Stimulated activated CD8-positive, alpha-beta memory T cell treated with anti-CD3 and anti-CD28 coated beads, Interleukin-15, amount 100 ng/mL, for 4 hours (primary cell): ENCODE results near the gene UBE2I.

Experiments
- DNase-seq, 2 donors: peaks; one replicate each; pipeline ENCODE4 v3.0.0-alpha.2; 2020; ENCODE audit warnings: low read depth in 2 of 2

The UBE2I gene

DNA sequence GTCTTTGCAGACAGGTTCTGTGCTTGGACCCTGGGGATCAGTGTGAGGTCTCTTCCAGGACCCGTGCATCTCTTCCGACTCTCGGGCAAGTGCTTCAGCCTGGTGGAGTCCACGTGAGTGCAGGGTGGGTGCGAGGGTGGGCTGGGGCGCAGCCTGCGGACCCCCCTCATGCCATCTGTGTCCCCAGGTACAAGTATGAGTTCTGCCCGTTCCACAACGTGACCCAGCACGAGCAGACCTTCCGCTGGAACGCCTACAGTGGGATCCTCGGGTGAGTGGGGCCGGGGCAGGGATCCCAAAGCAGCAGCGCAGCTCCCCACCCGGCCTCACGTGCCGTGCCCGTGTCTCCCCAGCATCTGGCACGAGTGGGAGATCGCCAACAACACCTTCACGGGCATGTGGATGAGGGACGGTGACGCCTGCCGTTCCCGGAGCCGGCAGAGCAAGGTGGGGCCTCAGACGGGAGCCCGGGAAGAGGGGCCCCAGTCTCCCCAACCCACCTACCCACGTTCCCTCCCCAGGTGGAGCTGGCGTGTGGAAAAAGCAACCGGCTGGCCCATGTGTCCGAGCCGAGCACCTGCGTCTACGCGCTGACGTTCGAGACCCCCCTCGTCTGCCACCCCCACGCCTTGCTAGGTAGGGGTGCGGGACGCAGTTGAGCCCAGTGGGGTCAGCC is 52.4 kb downstream of the UBE2I start:
- no peak for DNase-seq

DNA sequence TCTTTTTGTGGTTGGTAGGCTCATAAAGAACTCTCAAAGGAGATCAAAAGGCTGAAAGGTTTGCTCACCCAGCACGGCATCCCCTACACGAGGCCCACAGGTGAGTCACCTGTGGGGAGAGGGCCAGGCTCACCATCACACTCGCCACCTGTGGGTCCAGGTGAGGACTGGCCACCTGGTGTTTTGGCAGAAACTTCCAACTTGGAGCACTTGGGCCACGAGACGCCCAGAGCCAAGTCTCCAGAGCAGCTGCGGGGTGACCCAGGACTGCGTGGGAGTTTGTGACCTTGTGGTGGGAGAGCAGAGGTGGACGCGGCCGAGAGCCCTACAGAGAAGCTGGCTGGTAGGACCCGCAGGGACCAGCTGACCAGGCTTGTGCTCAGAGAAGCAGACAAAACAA is 53.4 kb downstream of the UBE2I start:
- no peak for DNase-seq

DNA sequence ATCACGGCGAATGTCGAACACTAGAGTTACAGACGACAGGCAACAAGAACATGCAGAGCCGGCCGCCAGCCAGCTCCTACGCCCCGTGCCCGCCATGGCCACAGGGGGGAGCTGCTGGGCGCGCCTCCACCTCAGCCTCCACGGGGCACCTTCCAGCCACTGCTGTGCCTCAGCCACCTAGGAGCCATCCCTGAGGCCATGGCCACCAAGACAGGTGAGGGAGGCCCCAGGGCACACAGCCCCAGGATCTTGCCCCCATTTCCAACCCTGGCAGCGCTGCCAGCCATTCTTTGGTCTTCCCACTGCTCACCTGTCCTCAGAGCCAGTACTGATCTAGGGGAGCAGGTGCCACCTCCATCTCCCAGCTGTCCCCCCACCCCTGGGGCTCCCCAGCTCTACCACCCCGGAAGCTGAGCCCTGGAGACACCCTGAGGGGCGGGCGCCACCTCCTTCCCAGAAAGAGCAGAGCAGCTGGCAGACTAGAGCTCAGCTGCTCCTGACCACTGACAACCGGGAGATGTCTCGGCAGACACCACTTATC is 54.1 kb downstream of the UBE2I start:
- DNase-seq, result no peak

DNA sequence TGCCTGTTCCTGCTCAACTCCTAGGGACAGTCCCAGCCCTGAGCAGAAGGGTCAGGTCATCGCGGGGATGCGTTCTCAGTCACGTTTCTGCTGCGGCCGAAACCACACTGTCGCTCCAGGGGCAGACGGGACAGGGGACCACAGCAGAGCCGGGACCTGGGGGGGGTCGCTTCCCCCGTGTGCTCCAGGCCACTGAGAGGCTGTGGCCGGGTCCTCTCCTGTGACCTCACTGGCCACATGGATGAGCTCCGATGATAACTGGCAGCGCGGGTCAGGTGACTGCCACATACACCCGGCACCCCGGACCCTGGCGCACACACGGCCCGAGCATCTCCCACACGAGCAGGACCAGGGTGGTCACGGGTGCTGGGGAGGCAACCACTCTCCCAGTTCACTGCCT is 55.1 kb downstream of the UBE2I start:
- no peak for DNase-seq

DNA sequence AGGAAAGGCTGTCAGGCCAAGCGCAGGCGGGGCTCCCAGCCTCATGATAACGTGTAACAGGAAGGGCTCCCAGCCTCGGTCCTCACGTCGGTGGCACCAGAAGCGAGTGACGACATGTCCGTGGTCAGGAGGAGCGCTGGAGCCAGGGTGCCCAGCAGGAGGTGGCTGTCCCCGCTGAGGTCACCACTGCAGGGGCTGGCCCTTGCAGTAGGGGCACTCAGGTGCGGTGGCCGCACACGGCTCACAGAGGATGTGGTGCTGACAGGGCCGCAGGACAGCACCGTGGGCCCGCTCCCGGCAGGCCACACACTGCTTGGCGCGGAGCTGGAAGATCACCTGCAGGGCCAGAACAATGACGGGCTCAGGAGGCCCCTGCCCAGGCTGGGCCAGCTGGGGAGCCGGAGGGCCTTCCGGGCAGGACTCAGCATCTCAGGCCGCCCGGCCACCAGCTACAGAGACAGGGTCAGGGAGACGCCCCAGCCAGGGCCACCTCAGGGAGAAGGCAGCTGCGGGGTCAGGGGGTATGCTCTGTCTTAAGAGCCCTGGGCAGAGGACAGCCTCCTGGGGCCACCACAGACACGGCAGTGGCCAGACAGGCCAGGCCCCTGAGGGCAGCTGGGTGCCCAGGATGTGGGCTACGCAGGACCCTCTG is 56.8 kb downstream of the UBE2I start:
- DNase-seq, result no peak

DNA sequence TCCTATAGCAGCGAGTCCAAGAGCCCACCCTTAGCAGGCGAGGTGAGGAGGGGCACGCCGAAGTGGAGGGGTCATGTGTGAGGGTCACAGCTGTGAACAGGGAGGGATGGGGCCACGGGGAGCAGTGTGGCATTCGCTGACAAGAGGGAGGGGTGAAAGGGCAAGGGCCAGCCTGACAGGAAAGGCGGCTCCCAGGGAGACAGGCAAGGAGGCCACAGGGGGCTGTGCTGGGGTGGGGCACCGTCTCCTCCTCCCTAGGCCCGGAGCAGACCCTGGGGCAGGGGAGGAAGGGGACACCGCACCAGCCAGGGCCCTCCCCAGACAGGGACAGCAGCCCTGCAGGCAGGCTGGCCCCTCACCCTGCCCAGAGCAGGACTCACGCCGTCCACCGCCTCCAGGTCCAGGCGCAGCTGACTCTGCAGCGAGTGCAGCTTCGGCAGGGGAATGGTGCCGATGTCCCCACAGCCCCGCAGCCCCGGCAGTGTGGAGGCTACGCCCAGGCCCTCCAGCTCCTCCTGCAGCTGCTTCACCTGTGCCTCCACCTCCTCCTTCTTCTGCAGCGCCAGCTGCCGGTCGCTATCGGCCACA is 57.4 kb downstream of the UBE2I start:
- no peak for DNase-seq

DNA sequence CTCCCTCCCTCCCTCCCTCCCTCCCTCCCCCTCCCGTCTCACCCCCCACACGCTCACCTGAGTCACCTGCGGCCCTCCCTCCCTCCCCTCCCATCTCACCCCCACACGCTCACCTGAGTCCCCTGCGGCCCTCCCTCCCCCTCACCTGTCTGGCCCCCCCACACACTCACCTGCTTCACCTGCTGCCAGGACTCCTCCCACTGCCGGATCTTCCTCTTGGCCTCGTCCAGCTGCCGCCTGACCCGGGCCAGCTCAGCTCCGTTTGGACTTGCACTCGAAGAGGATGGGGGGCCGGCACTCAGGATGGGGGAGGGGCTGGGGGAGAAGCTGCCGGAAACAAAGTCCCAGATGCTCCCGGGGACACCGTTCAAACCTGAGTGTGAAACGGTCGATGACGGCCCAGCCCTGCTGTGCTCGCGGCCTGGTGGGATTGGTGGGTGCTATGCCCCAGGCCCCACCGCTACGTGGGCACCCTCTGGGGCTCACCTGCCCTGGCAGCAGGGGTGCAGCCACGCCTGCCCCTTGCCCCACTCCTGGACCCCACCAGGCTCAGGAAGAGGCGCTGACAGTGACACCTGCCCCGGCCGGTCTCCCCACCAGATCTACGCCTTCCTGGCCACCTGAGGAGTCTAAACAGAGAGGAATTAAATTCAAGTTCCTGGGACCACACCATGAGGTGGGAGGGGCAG is 58.2 kb downstream of the UBE2I start:
- DNase-seq, result no peak

DNA sequence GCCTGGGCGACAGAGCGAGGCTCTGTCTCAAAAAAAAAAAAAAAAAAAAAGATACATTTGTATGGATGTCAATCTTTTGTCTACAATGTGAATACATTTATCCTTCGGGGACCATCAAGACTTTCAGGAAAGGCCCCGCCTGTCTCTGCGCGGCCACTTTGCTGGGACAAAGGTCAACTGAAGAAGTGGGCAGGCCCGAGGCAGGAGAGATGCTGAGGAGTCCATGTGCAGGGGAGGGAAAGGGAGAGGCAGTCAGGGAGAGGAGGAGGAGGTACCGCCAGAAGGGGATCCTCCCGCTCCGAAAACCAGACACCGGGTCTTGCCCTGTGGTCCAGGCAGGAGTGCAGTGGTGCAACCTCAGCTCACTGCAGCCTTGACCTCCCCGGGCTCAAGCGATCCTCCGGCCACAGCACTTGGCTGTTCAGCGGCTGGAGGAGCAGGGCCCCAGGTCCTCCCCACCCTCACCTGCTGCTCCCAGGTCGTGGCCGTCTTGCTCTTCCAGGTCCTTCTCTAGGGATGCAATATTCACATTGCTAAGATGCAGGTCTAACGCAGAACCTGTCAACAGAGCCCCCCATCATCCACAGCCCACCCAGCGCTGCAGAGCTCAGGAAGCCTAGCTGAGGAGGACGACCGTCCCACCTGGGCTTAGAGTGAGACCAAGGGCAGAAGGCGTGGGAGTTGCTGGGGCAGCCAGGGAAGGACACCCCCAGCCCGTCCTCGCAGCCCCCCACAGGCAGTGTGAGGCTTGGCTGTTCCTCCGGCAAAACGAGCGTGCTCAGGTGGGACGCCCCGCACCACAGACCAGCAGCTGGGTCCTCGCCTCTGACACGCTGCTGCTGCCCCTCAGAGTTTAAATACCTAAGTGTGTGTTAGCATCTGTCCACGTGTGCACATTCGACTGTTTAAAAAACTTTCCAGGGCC is 61.9 kb downstream of the UBE2I start:
- DNase-seq, result no peak

DNA sequence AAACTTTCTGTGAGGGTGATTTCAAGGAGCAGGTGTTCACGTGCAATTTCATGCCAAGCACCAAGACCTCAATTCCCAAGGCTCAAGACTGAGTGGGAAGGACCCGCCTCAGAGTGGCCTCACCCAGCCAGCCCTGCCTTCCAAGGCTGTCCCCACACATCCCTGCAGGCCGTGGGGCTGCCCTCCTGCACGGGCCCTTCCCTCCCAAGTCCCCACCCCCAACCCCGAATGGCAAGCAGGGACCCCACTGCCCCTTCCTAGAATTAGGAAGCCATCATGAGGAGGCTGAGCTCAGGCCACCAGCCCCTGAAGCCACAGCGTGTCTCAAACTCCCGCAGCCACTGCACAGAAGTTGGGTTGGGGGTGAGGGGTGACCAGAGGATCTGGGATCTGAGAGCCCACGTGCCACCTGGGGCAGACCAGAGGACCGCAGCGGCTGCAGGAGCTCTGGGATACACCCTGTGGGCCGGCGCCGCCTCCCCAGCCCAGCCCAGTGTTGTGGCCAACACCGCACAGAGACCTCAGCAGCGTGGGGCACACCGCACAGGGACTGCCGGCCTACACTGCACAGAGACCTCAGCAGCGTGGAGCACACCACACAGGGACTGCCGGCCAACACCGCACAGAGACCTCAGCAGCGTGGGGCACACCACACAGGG is 63.0 kb downstream of the UBE2I start:
- no peak for DNase-seq

DNA sequence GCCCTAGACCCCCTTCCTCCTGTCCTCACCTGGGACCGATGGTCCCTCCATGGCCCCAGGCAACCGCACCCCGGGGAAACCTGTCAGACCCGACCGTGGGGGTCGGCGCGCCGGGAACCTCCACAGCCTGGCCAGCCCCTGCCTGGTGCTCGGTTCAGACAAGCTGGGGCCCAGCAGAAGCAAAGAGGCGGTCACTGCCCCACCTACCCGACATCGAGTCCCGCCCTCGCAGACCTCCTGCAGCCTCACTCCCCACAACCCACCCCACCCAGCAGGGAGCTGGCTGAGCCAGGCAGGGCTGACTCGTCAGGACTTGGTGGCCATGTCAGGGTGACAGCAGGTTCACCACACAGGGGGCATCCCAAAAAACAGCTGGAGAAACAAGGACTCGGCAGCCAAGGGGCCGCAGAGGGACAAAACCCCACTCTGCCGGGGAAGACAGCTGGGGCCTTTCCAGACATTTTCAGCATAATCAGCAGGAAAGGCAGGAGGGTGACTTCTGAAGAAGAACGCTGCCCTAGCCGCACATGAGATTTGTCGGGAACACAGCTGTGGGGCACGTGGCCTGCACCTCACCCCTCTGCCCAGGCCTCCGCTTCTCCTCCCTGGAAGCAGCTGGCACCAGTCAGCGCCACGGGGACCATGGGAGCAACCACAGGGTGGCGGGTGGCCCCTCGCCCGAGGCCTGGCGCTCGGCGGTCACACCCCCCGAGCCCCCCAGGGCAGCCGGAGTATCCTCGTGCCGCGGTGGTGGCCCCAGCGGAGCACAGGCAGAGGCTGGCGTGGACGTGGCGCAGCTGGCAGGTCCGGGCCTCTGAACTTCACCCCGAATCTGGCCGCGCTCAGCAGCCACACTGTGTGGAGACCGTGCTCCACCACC is 65.2 kb downstream of the UBE2I start:
- DNase-seq, result no peak

DNA sequence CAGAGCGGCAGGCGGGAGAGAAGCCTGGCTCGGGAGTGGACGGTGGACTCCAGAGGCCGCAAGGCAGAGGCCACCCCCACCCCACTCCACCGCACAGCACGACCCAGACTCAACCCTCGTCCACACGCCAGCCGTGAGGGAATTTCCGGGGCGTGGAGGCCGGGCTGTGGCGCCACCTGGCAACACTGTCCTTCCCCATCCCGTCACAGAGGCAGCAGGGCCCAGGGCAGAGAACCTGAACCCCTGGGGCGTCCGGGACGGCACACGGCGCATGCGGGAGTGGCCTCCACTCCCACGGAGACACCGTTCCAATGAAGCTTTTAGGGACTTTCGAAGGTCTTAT is 65.8 kb downstream of the UBE2I start:
- DNase-seq, result no peak

DNA sequence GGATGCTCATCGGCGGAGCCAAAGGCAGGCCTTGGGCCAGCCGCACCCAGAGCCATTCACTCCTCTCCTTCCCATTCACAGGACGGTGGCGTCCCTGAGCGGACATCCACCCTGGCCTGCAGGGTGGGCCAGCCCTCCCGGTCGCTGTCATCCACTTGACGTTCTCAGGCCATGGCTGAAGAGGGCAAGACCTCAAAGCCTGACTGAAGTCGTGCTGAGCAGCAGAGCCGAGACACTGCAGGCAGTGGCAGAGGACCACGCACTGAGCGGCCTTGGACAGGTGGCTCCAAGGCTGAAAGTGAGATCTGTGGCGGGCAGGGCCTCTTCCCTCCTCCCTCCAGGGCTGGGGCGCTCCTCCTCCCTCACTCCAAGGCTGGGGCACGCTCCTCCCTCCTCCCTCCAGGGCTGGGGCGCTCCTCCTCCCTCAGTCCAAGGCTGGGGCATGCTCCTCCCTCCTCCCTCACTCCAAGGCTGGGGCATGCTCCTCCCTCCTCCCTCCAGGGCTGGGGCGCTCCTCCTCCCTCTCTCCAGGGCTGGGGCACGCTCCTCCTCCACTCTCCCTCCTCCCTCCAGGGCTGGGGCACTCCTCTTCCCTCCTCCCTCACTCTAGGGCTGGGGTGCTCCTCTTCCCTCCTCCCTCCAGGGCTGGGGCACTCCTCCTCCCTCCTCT is 66.4 kb downstream of the UBE2I start:
- DNase-seq, result no peak
